Psoas muscle (tissue), 8 donors: ENCODE data around the gene FXYD4. TPM values are rescaled to one million over a fixed set of nuclear protein-coding genes. Genes with fewer than 3 reads are reported as not detected.

Experiments
- ATAC-seq, 4 donors: fragments of 200-7000 bp; cut with Tn5 transposase; one replicate each; pipeline ENCODE4 v1.9.1; 2020; ENCODE audit warnings: moderate library complexity in 3 of 4, mild to moderate bottlenecking in 2 of 4
- DNase-seq, 2 donors: peaks; one replicate each; pipeline ENCODE4 v3.0.0-alpha.2; 2020
- H3K27ac ChIP-seq: fragments of 200-600 bp; one replicate; pipeline ENCODE4 v1.8.0; 2022
- H3K27me3 ChIP-seq, 3 donors: fragments of 200-600 bp in 1 of 3; one replicate each; pipeline versions ENCODE4 v1.6.1 to v1.8.0; 2013 to 2022; ENCODE audit warnings: low read length in 2 of 3, mild to moderate bottlenecking in 2 of 3, moderate library complexity in 1 of 3; ENCODE audit not compliant: insufficient read depth in 3 of 3
- H3K36me3 ChIP-seq, 2 donors: fragments of 200-600 bp in 1 of 2; one replicate each; pipeline versions ENCODE4 v1.6.1 to v1.8.0; 2013 to 2022; ENCODE audit warnings: low read depth in 1 of 2, mild to moderate bottlenecking in 1 of 2, moderate library complexity in 1 of 2; ENCODE audit not compliant: insufficient read depth in 1 of 2
- H3K4me1 ChIP-seq: fragments of 200-600 bp; one replicate; pipeline ENCODE4 v1.8.0; 2022
- H3K4me3 ChIP-seq: fragments of 200-600 bp; one replicate; pipeline ENCODE4 v1.8.0; 2022; ENCODE audit warnings: mild to moderate bottlenecking
- H3K9me3 ChIP-seq: fragments of 200-600 bp; one replicate; pipeline ENCODE4 v1.8.0; 2022
- CTCF ChIP-seq: fragments of 200-600 bp; IDR thresholded peaks from one replicate; pipeline ENCODE4 v1.8.0; 2022; ENCODE audit warnings: antibody characterized with exemption
- WGBS, 3 donors: extraction: QIAGEN DNeasy Blood & Tissue Kit; methylation state at CpG; one replicate each; pipeline versions ENCODE4 v1.1.6 to v1.1.7; 2013; 5-methylcytosine and 5-hydroxymethylcytosine counted together
- intact Hi-C, 2 donors: fragments of 100-400 bp; cut with DNase I; formaldehyde crosslinking; loops; one replicate each; pipeline versions ENCODE4 v1.11.0 to v1.14.2; 2022
- polyA plus RNA-seq, 3 donors: library from polyadenylated mRNA; stranded (reverse); fragments of 200-250 nt; gene quantifications; one replicate each; pipeline ENCODE4 v1.2.3, GENCODE V29; 2013
- total RNA-seq, 4 donors: library from RNA; stranded (reverse); fragmentation: NEBNext Ultra II Directional in 2 of 4; extraction: Animal tissue kit (Norgen Biotek cat#: 25700) in 2 of 4; gene quantifications; one replicate each; pipeline versions ENCODE4 v1.2.1 to v1.2.4, GENCODE V29; 2021 to 2023
- donor health status: healthy with polysubstance abuse.
- donor health status: DM: no; HTN: no; CAD: no; lungs with moderate emphysema.
- donor health status: Bipolar disorder and iron deficiency.
- donor health status: healthy.
- donor health status: DM: yes; HTN: yes; CAD: no.
- donor health status: DM: no; HTN: no; CAD: no.
- donor health status: DM: no; HTN: no; CAD: no.
- donor health status: DM: yes; HTN: yes; CAD: no.

Gene FXYD4
- total and polyA plus RNA-seq, 7 donors, result 0.18 to 3.0 (median 0.74) TPM; not detected in 4

- TF ChIP-seq CTCF, result no peak
- Histone ChIP-seq H3K4me3 (peak overlapping the region; percentile 86), H3K36me3 (peaks cover 3 to 6% of the 10 kb centered on the region in 2 donors), H3K27ac (peak overlapping the region; percentile 99), H3K9me3 (no peaks in the 10 kb centered on the region), H3K27me3 (no peaks in the 10 kb centered on the region), H3K4me1 (peaks cover 39% of the 10 kb centered on the region)
- ATAC-seq (peak; percentile 14 to 43 (median 37)), DNase-seq (peak; percentile 61 to 78)
- WGBS, 3 donors, result 0% methylated on average over 44 to 59 of the region's 59 CpGs
- intact Hi-C loops, result loop anchor here in 1 of 2 donors (1.0 to 2.0 kb wide), 2 partner anchors 10 to 60 kb away; no protein-coding TSS in a partner anchor
Measured at GRCh38 chr10:43407148-43407575, 35.7 kb downstream of the FXYD4 start.

GRCh38 chr10:43407576-43408330 is 36.3 kb downstream of the FXYD4 start:
- peak; percentile 21 for TF ChIP-seq CTCF
- intact Hi-C loops, result loop anchor here in 1 of 2 donors (1.0 to 2.0 kb wide), 2 partner anchors 10 to 61 kb away; no protein-coding TSS in a partner anchor
- peak; percentile 90 to 93 for DNase-seq
- Histone ChIP-seq H3K27me3 (no peaks in the 10 kb centered on the region), H3K4me3 (peak overlapping the region; percentile 86), H3K36me3 (peaks cover 3 to 6% of the 10 kb centered on the region in 2 donors), H3K4me1 (peaks cover 38% of the 10 kb centered on the region), H3K27ac (peak overlapping the region; percentile 99), H3K9me3 (no peaks in the 10 kb centered on the region)
- ATAC-seq, result peak; percentile 68 to 80 (median 76)
- WGBS, 3 donors, result 1 to 3% (median 3%) methylated on average over 55 to 56 of the region's 56 CpGs

GRCh38 chr10:43408331-43408709 is 36.9 kb downstream of the FXYD4 start:
- intact Hi-C loops, result no loop called here
- ATAC-seq, result no peak
- Histone ChIP-seq H3K4me3 (peak overlapping the region; percentile 86), H3K4me1 (peaks cover 32% of the 10 kb centered on the region), H3K9me3 (no peaks in the 10 kb centered on the region), H3K27ac (peak overlapping the region; percentile 99), H3K27me3 (no peaks in the 10 kb centered on the region), H3K36me3 (peaks cover 0 to 4% of the 10 kb centered on the region in 2 donors)
- WGBS, 3 donors, result 2 to 3% (median 2%) methylated on average over 30 to 31 of the region's 31 CpGs
- DNase-seq, result peak in 1 of 2 donors; percentile 58
- TF ChIP-seq CTCF, result no peak

- Histone ChIP-seq H3K27ac (peak within 1 kb of the TSS; percentile 99), H3K36me3 (no peaks in the 10 kb centered on the region), H3K4me1 (peaks cover 27% of the 10 kb centered on the region), H3K4me3 (peak within 1 kb of the TSS; percentile 86), H3K9me3 (no peaks in the 10 kb centered on the region), H3K27me3 (no peaks in the 10 kb centered on the region)
- DNase-seq, result peak; percentile 96 to 97
- intact Hi-C loops, result no loop called here
- ATAC-seq, result peak; percentile 89 to 93 (median 92)
- no peak for TF ChIP-seq CTCF
- WGBS, 3 donors, result 0 to 1% (median 1%) methylated on average over 56 to 68 of the region's 68 CpGs
Measured at GRCh38 chr10:43408710-43409384, 37.4 kb downstream of the FXYD4 start, which contains the start of gene HNRNPF. Gene HNRNPF (minus strand): TSS chr10:43409186. CDS start chr10:43387884, 21,302 bp downstream.
